NCI-H1930 (cell line): ENCODE data around the gene POLR2B.
"Not testable (repeated sequence)": the region's sequence is repeated elsewhere in the genome, so short reads cannot be mapped to it uniquely, and the experiment has no call there.

ENCODE experiments used
- DNase-seq, 2 experiments: peaks; one replicate each; lab custom pipeline; 2025; lab: John Stamatoyannopoulos, UW

The POLR2B gene

DNA sequence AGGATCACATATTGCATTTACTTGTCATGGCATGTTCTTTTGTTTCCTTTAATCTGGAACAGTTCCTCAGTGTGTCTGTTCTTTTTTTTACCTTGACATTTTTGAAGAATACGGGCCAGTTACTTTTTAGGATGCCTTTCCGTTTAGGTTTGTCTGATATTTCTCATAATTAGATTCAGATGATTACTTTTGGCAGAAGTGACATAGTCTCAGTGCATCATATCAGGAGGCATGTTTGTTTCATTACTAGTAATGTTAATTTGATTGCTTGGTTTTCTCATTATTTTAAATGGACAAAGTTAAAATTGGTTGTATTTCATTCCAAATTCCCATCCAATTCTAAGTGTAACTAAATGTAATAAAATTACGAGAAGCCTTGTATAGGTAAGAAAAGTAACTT lies 8.3 kb downstream of the POLR2B start:
- no peak for DNase-seq

DNA sequence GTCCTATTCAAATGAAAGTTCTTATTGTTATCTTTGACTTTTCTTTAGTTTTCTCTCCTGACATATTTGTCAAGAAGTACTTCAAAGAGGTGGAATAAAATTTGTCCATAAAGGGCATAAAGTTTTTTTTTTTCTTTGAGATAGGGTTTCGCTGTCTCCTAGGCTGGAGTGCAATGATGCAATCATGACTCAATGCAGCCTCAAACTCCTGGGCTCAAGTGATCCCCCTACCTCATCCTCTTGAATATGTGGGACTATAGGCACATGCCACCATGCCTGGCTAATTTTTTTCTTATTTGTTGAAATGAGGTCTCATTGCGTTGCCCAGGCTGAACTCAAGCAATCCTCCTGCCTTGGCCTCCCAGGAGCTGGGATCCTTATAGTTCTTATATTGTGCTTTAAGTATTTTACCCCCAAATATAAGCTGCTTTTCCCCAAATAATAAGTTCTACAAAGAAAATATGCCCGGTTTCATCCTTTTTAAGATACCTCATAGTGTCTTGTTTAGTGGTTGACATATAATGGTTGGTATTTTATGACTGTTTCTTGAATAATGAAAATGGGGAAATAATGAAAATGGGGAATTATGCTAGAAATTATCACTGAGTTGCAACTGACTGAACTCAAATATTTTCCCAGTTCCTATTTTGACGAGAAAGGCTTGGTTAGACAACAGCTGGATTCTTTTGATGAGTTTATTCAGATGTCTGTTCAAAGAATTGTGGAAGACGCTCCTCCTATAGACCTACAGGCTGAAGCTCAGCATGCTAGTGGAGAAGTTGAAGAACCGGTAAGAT lies 11.6 kb downstream of the POLR2B start:
- DNase-seq, result no peak

DNA sequence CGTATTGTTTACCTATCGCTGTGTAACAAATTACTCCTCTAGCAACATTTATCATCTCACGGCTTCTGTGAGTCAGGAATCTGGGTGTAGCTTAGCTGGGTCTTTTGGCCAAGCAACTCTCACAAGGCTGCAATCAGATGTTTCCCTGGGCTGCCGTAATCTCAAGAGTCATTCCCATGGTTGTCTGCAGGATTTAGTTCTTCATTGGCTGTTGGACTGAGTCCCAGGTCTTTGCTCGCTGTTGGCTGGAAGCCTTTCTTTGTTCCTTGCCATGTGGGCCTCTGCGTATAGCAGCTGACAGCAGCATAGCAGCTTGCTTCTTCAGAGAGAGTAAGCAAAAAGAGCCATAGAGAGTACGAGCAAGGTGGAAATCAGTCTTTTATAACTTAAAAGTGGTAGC lies 16.8 kb downstream of the POLR2B start:
- DNase-seq, result no peak

DNA sequence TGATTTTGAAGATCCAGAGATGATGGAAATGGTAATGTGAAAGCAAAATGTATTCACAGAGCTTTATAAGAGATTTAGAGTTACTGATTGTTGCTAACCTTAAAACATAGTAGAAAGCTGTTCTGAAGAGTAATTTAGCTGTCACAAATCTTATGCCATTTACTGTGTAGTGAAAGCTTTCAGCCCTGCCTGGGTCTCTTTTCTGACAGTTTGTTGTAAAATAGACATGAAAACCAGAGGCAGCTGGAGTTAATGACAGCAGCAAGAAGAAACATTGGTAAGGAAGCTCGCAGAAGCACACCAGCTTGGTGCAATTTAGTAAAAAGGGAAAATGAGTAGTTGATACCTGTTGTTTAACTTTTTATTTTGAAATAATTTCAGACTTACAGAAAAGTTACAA lies 21.1 kb downstream of the POLR2B start:
- no peak for DNase-seq

DNA sequence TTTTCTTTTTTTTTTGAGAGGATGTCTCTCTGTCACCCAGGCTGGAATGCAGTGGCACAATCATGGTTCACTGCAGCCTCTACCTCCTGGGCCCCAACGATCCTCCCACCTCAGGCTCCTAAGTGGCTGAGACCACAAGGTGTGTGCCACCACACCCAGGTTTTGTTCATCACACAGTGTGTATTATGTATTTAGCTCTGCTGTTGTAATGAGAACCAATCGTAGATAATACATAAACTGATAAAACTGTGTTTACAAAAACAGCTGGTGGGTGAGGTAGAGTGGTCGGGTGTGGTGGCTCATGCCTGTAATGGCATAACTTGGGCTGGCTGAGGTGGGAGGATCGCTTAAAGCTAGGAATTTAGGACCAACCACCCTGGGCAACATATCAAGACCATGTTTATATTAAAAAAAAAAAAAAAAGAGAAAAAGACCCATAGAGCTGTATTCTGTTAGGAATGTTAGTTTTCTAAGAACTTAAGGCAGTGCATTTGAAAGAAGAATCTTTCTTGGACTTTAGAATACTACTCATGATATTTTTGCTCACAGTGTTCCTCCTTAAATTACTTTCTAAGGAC lies 34.9 kb downstream of the POLR2B start:
- no peak for DNase-seq

DNA sequence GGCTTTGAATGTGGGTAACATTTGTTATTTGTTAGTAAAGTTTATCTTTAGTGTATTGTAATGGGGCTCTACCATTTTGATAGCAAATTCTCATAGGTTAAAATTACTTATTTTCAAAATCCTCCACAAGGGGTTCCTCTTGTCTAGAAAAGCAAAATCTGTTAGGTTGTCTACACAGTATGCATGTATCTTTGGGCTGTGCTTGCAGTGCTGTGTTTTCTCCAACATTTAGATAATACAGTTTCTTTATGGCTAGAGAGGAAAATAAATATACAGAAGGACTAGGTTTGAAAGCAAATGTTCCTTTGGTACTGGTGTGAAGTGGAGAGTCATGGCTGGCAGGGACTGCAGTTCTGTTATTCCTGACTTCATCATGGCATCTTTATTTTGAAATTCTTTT lies 40.3 kb downstream of the POLR2B start:
- DNase-seq, result no peak

DNA sequence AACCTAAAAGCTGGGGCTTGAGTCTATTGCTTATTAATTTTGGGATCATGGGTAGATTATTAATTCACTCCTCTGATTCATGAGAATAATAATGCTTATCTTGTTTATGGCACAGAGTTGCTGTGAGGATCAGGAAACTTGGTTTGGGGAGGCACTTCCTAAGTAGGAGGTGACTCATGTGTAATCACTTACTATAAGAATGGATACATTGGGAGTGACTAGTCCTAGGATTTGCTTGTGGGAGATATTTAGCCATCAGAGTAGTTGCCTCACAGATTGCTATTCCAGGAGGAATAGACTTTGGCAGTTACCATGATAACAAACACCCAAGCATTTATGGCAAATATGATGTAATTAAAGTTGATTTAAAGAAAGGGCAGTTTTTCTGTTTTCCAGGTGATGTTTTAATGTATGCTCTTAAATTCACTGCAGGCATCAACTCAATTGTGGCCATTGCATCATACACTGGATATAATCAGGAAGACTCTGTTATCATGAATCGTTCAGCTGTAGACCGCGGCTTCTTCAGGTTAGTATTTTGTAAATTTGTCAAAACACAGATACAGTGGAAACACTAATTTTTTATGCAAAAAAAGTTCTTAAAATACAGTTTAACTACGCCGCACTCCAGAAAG lies 41.9 kb downstream of the POLR2B start:
- no peak for DNase-seq

DNA sequence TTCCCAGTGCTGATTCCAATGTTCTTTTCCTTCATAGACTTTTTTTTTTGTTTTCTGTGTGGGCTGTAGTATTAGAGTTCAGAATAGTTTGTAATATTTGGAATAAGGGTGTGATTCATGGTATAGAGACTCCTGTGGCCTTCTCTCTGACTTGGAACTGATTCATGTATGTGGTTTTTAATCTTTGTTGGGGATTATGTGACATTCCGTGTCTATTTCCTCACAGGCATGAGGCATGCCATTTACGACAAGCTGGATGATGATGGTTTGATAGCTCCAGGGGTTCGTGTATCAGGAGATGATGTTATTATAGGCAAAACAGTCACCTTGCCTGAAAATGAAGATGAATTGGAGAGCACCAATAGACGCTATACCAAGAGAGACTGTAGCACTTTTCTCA lies 44.4 kb downstream of the POLR2B start:
- DNase-seq, result no peak

DNA sequence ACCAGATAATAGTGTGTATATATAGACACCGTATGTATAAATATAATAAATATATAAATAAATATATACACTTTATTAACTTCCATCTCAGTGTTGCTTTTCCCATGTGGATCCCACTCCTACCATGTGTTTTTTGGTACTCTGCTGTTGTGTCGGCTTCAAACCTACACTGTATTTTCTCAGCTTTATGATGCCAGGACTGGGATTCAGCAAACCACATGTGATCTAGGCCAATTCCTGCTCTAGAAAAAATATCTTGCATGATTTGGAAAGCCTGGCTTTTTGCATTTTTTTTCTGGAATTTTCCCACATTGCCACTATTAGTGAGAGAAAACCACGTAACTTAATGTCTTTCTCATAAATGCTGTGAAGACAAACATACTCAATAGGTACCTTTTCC lies 55.8 kb downstream of the POLR2B start:
- no peak for DNase-seq

DNA sequence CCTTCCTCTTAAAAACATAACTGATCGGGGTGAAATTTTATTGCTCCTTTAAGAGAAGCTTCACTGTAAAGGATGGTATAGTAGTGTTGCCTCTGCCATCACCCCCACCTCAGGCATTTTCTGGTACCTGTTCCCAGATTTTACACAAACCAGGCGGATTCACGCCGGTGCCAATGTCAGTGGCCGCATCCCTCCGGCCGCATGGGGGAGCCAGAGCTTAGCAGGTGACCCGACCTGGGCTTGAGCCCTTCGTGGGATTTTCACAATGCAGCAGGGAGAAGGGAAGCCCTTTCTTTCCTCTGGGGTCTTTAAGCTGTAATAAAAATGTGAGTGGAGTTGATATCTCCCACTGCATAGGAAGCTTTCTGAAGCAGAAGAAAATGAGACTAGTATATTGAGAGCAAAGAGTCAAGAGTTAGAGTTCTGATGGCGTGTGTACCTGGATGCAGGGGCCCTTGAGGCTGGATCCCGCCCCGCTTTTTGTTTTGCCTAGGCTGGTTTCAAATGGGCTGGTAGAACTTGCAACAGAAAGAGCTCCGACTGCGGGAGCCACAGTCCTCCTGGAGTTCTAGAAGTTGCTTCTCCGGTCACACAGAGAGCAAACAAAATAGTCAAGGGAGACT lies 59.4 kb downstream of the POLR2B start:
- peak; percentile 22 to 63 for DNase-seq

DNA sequence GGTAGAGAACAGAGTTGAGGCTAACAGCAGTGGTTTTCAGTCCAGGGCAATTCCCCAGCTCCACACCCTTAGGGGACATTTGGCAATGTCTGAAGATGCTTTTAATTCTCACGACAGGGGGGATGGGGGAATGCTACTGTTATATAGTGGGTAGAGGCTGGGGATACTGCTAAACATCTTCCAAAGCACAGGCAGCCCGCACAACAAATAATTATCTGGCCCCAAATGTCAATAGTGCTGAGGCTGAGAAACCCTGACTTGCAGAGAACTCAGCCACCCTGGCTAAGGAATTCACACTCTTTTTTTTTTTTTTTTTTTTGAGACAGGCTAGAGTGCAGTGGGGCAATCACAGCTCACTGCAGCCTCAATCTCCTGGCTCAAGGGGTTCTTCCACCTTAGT lies 60.6 kb downstream of the POLR2B start:
- DNase-seq, result no peak

DNA sequence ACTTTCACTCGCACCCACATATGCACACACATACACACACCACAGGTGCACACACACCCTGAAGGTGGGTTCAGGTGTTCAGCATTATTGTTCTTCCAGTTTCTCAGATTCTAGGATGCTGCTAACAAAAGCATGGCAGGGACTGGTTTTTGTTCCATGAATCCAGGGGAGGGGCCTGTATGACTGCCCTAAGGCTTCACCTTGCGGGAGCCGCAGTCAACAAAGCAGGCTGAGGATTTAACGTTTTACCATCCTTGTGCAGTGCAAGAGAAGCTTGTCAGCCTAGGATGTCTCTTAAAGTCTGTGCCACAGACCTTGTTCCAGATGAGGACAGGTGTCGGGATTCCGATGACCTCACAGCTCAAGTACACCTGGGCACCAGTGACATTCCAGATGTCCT lies 61.8 kb downstream of the POLR2B start:
- DNase-seq, result no peak

DNA sequence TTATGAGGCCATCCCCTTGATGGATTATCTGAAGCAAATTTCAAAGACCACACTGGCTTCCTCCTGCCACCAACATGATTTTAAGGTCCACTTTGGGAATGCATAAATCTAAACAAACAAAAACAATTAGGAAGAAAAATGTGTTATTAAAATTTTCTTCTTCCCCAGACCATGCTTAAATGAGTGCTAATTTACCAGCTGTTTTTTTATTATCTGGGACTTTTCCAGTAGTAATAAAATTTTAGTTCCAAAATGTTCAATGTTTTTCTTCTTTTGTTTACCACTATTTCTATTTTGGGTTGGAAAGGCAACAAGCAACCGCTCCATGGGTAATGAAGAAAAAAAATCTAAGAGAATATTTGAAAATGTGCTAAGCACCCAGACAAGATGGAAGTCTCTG lies 62.3 kb downstream of the POLR2B start:
- no peak for DNase-seq

DNA sequence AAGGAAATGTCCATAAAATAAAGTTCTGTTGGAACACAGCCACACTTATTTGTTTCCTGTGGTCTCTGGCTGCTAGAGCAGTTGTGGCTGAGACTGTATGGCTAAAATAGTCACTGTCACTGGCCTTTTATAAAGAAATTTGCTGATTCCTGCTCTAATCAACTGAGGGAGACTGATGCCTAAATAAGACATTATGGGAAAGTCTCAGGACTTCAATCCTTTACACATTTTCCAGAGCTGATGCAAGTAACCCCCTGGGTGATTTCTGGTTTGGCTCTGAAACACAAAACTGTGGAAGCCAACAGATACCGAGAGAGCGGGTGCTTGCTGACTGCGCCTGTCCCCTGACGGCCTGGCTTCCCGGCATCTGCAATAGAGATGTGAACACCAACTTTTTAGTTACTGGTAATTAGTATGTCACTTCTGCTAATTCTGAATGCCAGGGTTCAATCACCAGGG lies 64.0 kb downstream of the POLR2B start:
- DNase-seq, result no peak

DNA sequence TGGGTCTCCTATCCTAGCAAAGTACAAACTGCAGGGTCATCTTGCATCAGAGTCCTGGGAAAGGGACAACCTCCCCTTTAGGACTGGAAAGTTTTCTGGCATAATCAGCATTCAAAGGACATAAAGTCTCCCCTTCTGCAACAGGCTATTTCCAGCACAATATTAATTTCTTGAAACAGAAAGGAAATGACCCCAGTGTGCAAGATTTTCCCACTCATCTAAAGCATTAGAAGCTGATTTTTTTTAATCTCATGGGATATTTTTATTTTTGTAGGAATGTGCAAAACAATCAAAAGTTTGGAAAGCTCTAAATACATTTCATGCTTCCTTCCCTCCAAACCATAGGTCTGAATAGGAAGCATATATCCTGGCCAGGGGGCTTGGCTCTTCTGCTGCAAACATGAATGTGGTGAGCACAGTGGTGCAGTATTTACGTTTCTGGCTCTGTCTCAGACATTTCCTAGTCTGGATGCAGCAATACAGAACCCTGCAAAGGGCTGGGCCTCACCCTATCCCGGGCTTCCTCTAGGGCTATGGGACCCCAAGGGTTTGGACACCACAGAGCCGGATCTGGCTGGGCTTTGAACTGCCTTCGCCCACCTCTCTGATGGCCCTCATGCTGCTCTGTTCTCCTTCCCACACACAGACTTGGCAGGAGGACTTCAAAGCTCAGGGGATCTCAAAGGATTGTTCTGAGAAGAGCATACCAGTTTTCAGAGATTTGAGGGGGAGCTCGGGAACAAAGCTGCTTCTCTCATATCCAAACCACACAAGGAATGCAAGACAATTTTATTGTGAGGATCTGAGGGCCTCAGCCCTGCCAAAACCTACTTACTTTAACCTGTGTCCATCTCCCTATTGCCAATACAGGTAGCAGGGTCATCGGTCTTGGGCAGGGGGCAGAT lies 64.9 kb downstream of the POLR2B start:
- no peak for DNase-seq

DNA sequence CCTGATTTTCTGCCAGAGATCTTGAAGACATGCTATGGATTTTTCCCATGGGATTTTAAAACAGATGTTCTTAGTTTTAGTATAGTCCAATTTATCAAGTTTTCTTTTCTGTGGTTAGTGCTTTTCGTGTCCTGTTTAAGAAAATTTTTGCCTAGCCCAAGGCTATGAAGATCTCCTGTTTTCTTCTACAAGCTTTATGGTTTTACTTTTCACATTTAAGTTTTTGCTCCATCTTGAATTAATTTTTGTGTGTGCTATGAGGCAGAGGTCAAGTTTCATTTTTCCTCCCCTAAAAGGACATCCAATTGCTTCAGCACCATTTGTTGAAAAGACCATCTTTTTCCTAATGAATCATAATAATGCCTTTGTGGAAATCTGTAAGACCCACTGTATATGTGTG lies 65.6 kb downstream of the POLR2B start:
- no peak for DNase-seq

DNA sequence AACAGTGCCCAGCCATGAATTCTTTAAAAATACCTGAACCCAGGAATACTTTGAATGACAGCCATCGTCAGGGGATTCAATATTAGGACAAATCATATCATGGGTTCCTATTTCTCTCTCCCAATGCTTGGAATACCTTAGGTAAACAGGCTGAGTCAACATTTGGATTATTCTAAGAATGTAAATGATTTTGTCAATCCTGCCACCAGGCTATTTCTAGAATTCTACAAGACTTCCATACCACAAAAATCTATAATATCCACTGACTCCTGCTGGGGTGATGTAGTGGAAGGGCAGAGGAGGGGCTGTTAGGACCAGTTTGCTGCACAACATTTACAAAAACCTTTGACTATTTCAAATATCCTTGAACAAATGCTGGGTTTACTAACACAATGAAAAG lies 66.3 kb downstream of the POLR2B start:
- no peak for DNase-seq

DNA sequence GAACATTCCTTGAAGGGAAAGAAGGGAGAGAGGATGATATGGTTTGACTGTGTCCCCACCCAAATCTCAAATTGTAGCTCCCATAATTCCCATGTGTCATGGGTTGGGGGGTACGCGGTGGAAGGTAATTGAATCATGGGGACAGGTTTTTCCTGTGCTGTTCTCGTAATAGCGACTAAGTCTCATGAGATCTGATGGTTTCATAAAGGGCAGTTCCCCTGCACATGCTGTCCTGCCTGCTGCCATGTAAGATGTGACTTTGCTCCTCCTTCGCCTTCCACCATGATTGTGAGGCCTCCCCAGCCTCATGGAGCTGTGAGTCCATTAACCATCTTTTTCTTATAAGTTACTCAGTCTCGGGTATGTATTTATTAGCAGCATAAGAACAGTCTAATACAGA lies 68.3 kb downstream of the POLR2B start:
- DNase-seq, result not testable (repeated sequence)

DNA sequence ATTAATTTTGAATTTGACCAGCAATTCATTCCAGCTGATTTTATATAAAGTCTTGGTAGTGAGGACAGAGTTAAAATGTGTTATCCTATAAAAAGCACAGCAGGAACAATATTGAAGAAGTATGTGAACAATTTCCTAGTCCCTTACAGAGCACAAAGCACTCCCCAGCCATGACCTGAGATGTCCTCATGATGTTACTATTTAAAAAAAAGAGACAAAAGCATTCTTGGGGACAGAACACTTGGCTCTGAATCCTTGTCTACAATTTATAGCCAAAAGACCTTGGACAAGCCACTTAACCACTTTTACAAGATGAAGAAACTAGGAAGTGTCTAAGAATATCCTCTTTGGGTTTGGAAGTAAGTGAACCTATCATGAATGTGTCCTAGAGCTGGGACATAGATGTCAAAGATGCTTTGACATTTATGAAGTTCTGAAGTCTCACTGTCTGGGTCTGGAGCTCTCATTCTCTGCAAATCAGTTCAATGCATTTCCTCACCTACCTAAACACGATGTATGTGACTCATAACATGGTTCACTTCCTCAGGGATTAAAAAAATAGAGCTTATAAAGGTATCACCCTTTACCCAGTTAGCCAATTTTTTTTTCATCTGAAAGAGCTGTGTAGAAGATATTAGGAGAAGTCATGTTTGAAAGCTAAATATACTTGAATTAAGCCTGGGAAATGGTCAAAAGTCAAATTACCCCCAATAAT lies 70.1 kb downstream of the POLR2B start:
- DNase-seq, result no peak

DNA sequence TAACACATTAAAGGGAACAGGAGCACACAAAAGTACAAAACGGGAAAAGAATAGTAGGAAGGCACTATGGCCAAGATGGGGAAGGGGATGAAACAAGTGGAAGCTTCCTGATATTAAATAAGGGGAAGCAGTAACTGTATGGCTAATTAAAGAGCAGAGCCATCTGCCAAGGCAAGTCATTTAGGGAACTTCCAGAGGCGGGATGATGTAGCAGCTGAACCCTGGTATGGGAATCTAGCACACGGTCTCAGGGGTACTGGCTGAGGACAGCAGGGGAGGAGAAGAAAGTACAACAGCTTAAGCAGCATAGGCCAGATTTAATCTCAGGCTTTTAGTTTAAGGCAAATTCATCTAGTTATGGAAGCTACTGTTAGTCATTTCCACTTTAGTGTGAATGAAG lies 72.4 kb downstream of the POLR2B start:
- no peak for DNase-seq

DNA sequence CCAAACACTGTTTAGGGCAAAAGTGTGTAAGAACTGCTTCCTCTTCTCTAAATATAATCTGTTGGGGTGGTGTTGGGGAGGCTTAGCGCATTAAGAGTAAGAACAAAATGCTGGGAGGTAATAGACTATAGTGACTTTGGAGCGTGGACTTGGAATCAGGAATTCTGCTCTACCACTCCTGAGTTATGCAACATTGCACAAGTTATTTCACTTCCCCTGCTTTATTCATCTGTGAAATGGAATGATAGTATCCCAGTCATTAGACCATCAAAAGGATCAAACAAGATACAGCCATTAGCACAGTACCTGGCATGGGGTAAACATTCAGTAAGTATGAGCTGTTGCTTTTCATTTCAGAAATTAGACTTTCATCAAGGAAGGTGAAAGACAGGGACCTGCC lies 72.8 kb downstream of the POLR2B start:
- no peak for DNase-seq
